ENCODE data around the gene PTPRD.

Gene PTPRD

GRCh38 chr9:8903077-8903476 lies 1709.7 kb downstream of the PTPRD start:
- no peak for DNase-seq (ENCODE audit: low read depth)

GRCh38 chr9:8901146-8901545 lies 1711.7 kb downstream of the PTPRD start:
- DNase-seq (ENCODE audit: low read depth): no peak

DNA sequence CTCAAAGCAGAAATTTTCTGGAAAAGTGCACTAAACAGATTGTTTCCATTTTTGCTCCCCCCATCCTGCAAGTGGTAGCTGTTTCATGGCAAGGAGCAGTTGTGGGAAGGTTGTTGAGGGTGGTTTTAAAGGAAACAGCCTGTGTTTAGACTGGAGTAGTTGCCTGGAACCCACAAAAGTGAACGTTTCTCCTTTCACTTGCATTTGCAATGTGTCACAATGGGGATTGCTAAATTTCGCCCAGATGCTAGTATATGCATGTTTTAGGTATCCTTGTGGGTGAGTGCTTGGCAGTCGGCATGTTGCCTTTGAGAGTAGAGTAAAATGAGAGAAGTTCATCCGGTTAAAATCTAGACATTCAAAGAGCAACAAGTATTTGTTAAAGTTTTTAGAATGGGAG lies 1713.3 kb downstream of the PTPRD start:
- DNase-seq (ENCODE audit: low read depth): no peak

DNA sequence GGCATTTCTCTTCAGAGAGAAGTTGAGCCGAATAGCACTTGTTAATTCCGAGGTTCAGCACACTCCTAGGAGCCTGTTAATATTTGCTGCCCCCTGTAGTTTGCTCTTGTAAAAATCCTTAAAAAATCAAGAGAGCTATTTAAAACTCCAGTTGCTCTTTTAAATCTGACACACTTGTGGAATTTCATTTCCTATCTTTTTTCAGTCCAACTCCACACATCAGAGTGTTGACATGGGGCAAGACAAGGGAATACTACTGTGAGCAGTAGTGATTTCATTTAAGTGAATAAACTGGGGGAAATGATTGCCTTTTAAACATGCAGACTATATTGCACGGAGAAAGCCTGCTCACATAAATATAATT lies 1717.0 kb downstream of the PTPRD start:
- no peak for DNase-seq (ENCODE audit: low read depth)

DNA sequence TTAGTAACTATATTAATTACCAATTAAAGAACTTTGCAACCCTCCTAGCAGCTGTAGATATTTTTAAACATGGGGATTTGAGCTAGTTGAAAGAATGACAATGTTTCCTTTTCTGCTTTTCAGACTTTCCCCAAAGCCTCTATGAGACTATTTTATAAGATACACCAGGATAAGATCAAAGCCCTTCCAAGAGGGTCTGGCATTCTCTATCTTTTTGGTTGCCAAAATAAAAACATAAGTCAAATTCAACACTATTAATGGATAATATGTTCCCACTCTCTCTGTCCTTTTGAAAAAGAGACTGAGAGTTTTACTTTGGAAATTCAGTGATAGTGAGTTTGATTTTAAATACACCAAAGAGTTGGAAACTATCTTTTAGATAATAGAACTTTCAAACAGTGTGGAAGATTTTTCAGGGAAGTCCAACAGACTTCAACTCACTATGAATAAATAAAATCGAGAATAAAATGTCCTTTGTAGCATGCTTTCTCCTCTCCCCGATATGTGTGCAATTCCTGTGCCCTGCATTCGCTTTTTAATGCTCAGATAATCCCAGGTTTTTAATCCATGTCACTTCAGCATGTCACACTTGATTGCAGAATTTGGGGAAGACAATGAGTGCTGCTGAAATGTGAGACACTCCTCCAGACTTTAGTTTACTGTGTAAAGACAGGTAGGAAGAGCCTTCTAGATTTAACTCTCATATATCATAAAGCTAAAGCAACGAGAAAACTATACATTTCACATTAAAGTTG lies 1717.5 kb downstream of the PTPRD start:
- no peak for DNase-seq (ENCODE audit: low read depth)

DNA sequence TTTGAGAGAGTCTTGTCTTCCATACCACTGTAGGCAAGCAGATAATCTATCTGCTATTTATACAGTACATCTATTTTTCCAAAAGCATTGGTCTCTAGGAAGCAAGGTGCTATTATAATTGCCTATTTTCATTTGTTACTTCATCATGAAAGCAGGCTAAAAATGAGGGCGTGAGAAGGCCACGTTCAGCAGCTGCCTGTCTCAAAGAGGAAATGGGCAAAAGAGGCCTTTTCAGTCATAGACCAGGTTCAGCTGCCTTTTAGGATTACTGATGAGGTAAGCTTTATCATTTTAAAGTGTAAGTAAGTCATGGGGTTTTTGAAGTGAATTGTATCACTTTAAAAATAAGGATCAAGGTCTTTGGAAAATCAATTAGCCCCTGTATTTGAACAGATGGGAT lies 1722.1 kb downstream of the PTPRD start:
- DNase-seq (ENCODE audit: low read depth): no peak

- DNase-seq (ENCODE audit: low read depth): no peak
These were observed 1723.7 kb downstream of the PTPRD start for GRCh38 chr9:8889100-8889499.

- no peak for DNase-seq (ENCODE audit: low read depth)
These were observed 1724.2 kb downstream of the PTPRD start for GRCh38 chr9:8888591-8888990.

- DNase-seq (ENCODE audit: low read depth): no peak
These were observed 1725.4 kb downstream of the PTPRD start for GRCh38 chr9:8887369-8887768.

DNA sequence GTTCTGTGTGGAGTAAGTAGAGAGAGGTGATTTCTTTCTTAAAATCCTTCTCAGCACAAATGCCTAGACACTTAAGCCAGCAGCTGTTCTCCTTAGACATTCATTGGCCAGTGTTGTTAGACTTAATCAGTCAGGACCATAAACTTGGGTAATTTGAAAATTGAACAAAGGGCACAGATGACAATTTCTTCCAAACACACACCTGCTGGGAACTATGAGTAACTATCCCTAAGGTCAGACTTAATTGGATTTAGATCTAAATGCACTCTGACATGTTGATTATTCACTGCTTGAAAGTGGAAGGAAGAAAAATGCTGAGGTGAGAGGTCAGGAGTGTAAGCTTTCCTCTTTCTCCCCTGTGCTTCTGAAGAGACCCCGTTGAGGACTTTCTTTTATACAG lies 1729.5 kb downstream of the PTPRD start:
- no peak for DNase-seq (ENCODE audit: low read depth)

- no peak for DNase-seq (ENCODE audit: low read depth)
These were observed 1732.7 kb downstream of the PTPRD start for GRCh38 chr9:8880060-8880459.

DNA sequence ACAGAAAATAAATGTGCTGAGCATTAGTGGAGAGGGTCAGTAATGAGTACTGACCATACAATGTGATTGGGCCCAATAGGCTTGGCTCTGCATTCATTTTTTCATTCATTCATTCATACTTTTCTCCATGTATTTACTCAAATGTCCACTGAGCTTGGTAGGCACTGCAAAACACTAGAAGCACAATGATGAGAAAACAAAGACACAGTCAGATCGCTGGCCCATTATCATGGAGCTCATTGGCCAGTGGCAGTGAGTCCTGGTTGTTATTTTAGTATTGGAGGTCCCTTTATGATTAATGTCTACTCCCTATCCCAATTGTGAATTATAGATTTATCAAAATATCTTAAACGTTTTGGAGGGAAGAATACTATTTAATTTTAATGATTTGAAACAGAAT lies 1733.5 kb downstream of the PTPRD start:
- no peak for DNase-seq (ENCODE audit: low read depth)

- DNase-seq (ENCODE audit: low read depth): no peak
These were observed 1734.9 kb downstream of the PTPRD start for GRCh38 chr9:8877753-8878494.

DNA sequence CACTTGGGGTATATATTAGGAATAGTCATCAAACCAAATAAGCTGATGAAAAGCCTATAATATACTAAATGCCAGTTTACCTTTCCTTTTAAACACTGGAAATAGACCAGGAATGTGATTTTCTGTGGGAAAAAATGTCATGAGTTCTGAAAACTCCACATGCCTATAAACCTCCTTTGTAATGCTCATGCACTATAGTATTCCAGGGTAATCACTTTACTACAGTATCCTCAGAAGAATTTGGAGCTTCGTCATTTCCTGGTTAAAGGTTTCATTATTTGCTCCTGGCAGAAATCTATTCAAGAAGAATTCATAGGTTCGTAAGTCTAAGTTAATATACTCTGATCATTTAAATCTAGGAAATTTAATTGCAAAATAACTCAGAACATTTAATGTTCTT lies 1736.5 kb downstream of the PTPRD start:
- DNase-seq (ENCODE audit: low read depth): no peak

DNA sequence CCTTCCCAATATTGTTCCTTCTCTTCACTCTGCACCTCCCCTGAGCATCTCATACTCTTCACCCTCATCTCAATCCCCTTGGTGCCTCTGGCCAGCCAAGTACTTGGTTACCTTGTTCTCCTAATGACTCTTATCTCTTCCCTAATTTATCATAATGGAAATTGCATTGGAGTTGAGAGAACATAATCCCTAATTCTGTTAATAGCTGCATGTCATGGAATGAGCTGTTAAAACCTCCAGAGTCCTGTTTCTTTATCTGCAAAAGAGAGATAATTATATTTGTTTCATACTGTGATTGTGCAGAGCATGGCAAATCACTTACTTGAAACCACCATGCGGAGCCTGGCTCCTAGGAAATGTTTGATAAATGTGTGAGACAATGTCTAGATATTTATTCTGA lies 1738.3 kb downstream of the PTPRD start:
- DNase-seq (ENCODE audit: low read depth): no peak

- DNase-seq (ENCODE audit: low read depth): no peak
These were observed 1740.0 kb downstream of the PTPRD start for GRCh38 chr9:8872802-8873201.

- no peak for DNase-seq (ENCODE audit: low read depth)
These were observed 1740.9 kb downstream of the PTPRD start for GRCh38 chr9:8871796-8872445.

GRCh38 chr9:8871396-8871795 lies 1741.4 kb downstream of the PTPRD start:
- DNase-seq (ENCODE audit: low read depth): no peak

DNA sequence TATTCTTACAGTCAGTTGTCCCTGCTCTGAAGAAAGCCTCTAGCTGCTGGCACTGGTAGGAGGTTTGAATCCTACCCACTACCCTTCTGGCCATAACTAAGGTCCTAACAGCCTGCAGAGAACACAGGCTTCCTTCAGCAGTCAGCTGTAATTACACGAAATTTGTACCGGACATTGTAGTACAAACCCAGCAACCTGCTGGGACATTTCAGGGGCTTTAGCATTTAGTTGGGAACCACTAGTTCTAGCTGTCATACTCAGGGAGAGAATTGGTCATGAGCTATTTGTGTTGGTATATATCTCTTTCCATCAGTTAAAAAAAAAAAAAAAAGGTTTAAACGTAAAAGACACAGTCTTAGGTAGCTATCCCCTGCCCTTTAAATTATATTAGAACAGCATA lies 1743.0 kb downstream of the PTPRD start:
- no peak for DNase-seq (ENCODE audit: low read depth)

- DNase-seq (ENCODE audit: low read depth): no peak
These were observed 1744.2 kb downstream of the PTPRD start for GRCh38 chr9:8868632-8869031.

- no peak for DNase-seq (ENCODE audit: low read depth)
These were observed 1745.7 kb downstream of the PTPRD start for GRCh38 chr9:8867148-8867547.

DNA sequence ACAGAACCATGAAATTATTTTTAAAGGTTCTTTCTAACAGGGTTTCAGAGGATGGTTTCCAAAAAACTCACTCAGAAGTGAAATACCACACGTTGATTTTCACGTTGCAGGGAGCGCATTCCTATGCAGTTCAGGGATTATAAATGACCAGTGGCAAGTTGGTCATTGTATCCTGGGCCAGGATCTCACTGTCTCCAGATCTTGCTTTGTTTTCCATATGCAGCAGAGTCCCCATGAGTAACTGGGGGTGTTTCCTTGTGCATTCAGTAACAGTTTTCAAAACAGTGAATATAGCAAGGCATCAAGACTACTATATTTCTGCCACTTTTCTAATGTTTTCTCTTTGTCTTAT lies 1748.3 kb downstream of the PTPRD start:
- no peak for DNase-seq (ENCODE audit: low read depth)

GRCh38 chr9:8863886-8864544 lies 1748.8 kb downstream of the PTPRD start:
- DNase-seq (ENCODE audit: low read depth): no peak

Measured in HS-27A (cell line).